BJ (cell line): ENCODE data around the gene COX7A2L. TPM values are rescaled to one million over a fixed set of nuclear protein-coding genes. Genes with fewer than 3 reads are reported as not detected.
A peak's percentile ranks its signal among the peaks of the same experiment; 100 is the strongest.

Experiments used
- CTCF ChIA-PET: fragments of 350-600 bp; formaldehyde crosslinking; extraction: SDS; loops from one replicate; lab custom pipeline; 2021; ENCODE audit warnings: antibody characterized with exemption, inconsistent platforms; lab: Yijun Ruan, JAX
- POLR2A ChIA-PET: fragments of 300-600 bp; sonication (Branson Sonifier 250); formaldehyde crosslinking; extraction: SDS; loops from one replicate; lab custom pipeline; 2021; ENCODE audit warnings: antibody characterized with exemption; lab: Charles Lee
- DNase-seq: peaks from one replicate; pipeline ENCODE4 v3.0.0-alpha.2; 2011; ENCODE audit warnings: low read depth
- H3K27me3 ChIP-seq: 2 replicates; pipeline ENCODE4 v1.6.0; 2011; ENCODE audit warnings: low read length; ENCODE audit not compliant: control insufficient read depth, insufficient read depth
- H3K36me3 ChIP-seq: 2 replicates; pipeline ENCODE4 v1.5.1; 2011; ENCODE audit warnings: low read length; ENCODE audit not compliant: control insufficient read depth, insufficient read depth
- H3K4me3 ChIP-seq: 2 replicates; pipeline ENCODE4 v1.5.1; 2011; ENCODE audit warnings: low read depth, mild to moderate bottlenecking, control low read depth, low read length
- CTCF ChIP-seq: IDR thresholded peaks from 2 replicates; pipeline ENCODE4 v1.5.1; 2011; ENCODE audit warnings: low read depth, mild to moderate bottlenecking, control low read depth, inconsistent platforms, low read length, moderate library complexity; ENCODE audit not compliant: insufficient read depth
- polyA plus RNA-seq: library from polyadenylated mRNA; depleted of rRNA; stranded (reverse); fragments of >200 nt; gene quantifications from 2 replicates; pipeline ENCODE4 v1.2.3, GENCODE V29; 2011

COX7A2L gene
- polyA plus RNA-seq, 1 experiment, result 153 TPM

- H3K27me3 ChIP-seq, result no peaks in the 10 kb centered on the region
- TF ChIP-seq CTCF, result no peak
- POLR2A ChIA-PET, result no interaction called here
- H3K4me3 ChIP-seq, result no peak overlapping the region
- CTCF ChIA-PET, result interaction anchor here (1.1 to 1.5 kb wide), 2 partner anchors 134 to 221 kb away, joined by 3 to 4 read pairs; no protein-coding TSS in a partner anchor
- no peak for DNase-seq
- H3K36me3 ChIP-seq, result 0 out of 2 replicates have a peak, but pooled peaks cover 3% of the 10 kb centered on the region
These were observed 44.1 kb downstream of the COX7A2L start for GRCh38 chr2:42316910-42317309.

- DNase-seq, result no peak
- no peak overlapping the region for H3K4me3 ChIP-seq
- H3K27me3 ChIP-seq, result no peaks in the 10 kb centered on the region
- POLR2A ChIA-PET, result interaction anchor here (0.6 kb wide), 1 partner anchor 72 kb away, joined by 3 read pairs; no protein-coding TSS in a partner anchor
- H3K36me3 ChIP-seq, result 0 out of 2 replicates have a peak, but pooled peaks cover 3% of the 10 kb centered on the region
- TF ChIP-seq CTCF, result no peak
- CTCF ChIA-PET, result interaction anchor here (1.1 to 1.5 kb wide), 2 partner anchors 133 to 220 kb away, joined by 3 to 4 read pairs; no protein-coding TSS in a partner anchor
These were observed 45.1 kb downstream of the COX7A2L start for GRCh38 chr2:42315844-42316470.

GRCh38 chr2:42314892-42315468 lies 46.0 kb downstream of the COX7A2L start:
- no peak for TF ChIP-seq CTCF
- 0 out of 2 replicates have a peak, but pooled peaks cover 3% of the 10 kb centered on the region for H3K36me3 ChIP-seq
- ChIA-PET CTCF (interaction anchor here (0.6 to 1.9 kb wide), 4 partner anchors 14 to 219 kb away, joined by 3 to 7 read pairs (median 4); no protein-coding TSS in a partner anchor), POLR2A (no interaction called here)
- no peak overlapping the region for H3K4me3 ChIP-seq
- no peaks in the 10 kb centered on the region for H3K27me3 ChIP-seq
- peak; percentile 90 for DNase-seq

GRCh38 chr2:42312106-42312505 lies 48.9 kb downstream of the COX7A2L start:
- CTCF ChIA-PET, result interaction anchor here (1.0 kb wide), 1 partner anchor 13 kb away, joined by 3 read pairs; no protein-coding TSS in a partner anchor
- no peak overlapping the region for H3K4me3 ChIP-seq
- H3K36me3 ChIP-seq, result 0 out of 2 replicates have a peak, but pooled peaks cover 3% of the 10 kb centered on the region
- POLR2A ChIA-PET, result no interaction called here
- H3K27me3 ChIP-seq, result no peaks in the 10 kb centered on the region
- TF ChIP-seq CTCF, result no peak
- DNase-seq, result no peak

- Histone ChIP-seq H3K36me3 (no peaks in the 10 kb centered on the region), H3K4me3 (no peak overlapping the region), H3K27me3 (no peaks in the 10 kb centered on the region)
- no peak for TF ChIP-seq CTCF
- ChIA-PET CTCF (no interaction called here), POLR2A (no interaction called here)
- DNase-seq, result no peak
These were observed 51.0 kb downstream of the COX7A2L start for GRCh38 chr2:42310007-42310515.
